Stimulated activated CD8-positive, alpha-beta memory T cell treated with anti-CD3 and anti-CD28 coated beads, Interleukin-7, amount 100 ng/mL, for 4 hours (primary cell): ENCODE measurements around the gene CD300LF.

Experiments used
- DNase-seq, 2 donors: peaks; one replicate each; pipeline ENCODE4 v3.0.0-alpha.2; 2020; ENCODE audit warnings: low read depth in 2 of 2

The CD300LF gene

GRCh38 chr17:74745548-74746177, 32.9 kb upstream of the CD300LF start:
- no peak for DNase-seq

- DNase-seq = peak; percentile 67
Measured at GRCh38 chr17:74744714-74745547, 32.2 kb upstream of the CD300LF start.

GRCh38 chr17:74744349-74744713, 31.6 kb upstream of the CD300LF start:
- no peak for DNase-seq

- DNase-seq = no peak
Measured at GRCh38 chr17:74743755-74744154, 31.0 kb upstream of the CD300LF start.

GRCh38 chr17:74742978-74743545, 30.3 kb upstream of the CD300LF start:
- DNase-seq = no peak

GRCh38 chr17:74742153-74742515, 29.4 kb upstream of the CD300LF start:
- DNase-seq = peak in 1 of 2 donors; percentile 36

GRCh38 chr17:74740641-74741387, 28.1 kb upstream of the CD300LF start:
- no peak for DNase-seq

- no peak for DNase-seq
Measured at GRCh38 chr17:74740173-74740572, 27.4 kb upstream of the CD300LF start.

GRCh38 chr17:74739227-74739831, 26.6 kb upstream of the CD300LF start:
- DNase-seq = no peak

GRCh38 chr17:74738051-74738996, 25.6 kb upstream of the CD300LF start:
- DNase-seq = peak; percentile 67 to 73

- no peak for DNase-seq
Measured at GRCh38 chr17:74737299-74738050, 24.8 kb upstream of the CD300LF start.

GRCh38 chr17:74736513-74737298, 24.0 kb upstream of the CD300LF start, which contains the start of gene RAB37:
Gene RAB37 (plus strand): TSS chr17:74737256. CDS start chr17:74737273, 17 bp downstream.
- peak in 1 of 2 donors; percentile 55 for DNase-seq

GRCh38 chr17:74734256-74734655, 21.5 kb upstream of the CD300LF start:
- no peak for DNase-seq

- DNase-seq = no peak
Measured at GRCh38 chr17:74733365-74734122, 20.8 kb upstream of the CD300LF start.

- no peak for DNase-seq
Measured at GRCh38 chr17:74732042-74732867, 19.5 kb upstream of the CD300LF start.

- DNase-seq = no peak
Measured at GRCh38 chr17:74731347-74731605, 18.6 kb upstream of the CD300LF start.

- DNase-seq = peak; percentile 55 to 64
Measured at GRCh38 chr17:74730491-74731346, 18.0 kb upstream of the CD300LF start.
